SIG-M5 treated with dmso at 0.1 percent for 504 hours (cell line): Measurements from ENCODE around the gene MMUT.
"Not testable (repeated sequence)": the region's sequence is repeated elsewhere in the genome, so short reads cannot be mapped to it uniquely, and the experiment has no call there.

Experiments
- DNase-seq: peaks from one replicate; lab custom pipeline; 2025; ENCODE audit not compliant: unreplicated experiment; lab: John Stamatoyannopoulos, UW

The MMUT gene

GRCh38 chr6:49430187-49430586, 32.9 kb downstream of the MMUT start:
- DNase-seq = no peak

- peak; percentile 4 for DNase-seq
Measured at GRCh38 chr6:49423817-49424216, 39.2 kb downstream of the MMUT start.

- no peak for DNase-seq
Measured at GRCh38 chr6:49416195-49416594, 46.9 kb downstream of the MMUT start.

- no peak for DNase-seq
Measured at GRCh38 chr6:49415358-49415757, 47.7 kb downstream of the MMUT start.

GRCh38 chr6:49410564-49410963, 52.5 kb downstream of the MMUT start:
- DNase-seq = no peak

GRCh38 chr6:49409951-49410542, 53.0 kb downstream of the MMUT start:
- DNase-seq = peak; percentile 16

GRCh38 chr6:49406250-49406970, 56.6 kb downstream of the MMUT start:
- no peak for DNase-seq

- DNase-seq = no peak
Measured at GRCh38 chr6:49401063-49401462, 62.0 kb downstream of the MMUT start.

- not testable (repeated sequence) for DNase-seq
Measured at GRCh38 chr6:49386667-49387508, 76.2 kb downstream of the MMUT start.

- no peak for DNase-seq
Measured at GRCh38 chr6:49384904-49385303, 78.1 kb downstream of the MMUT start.
